Fibroblast of mammary gland (primary cell): ENCODE measurements around the gene OSBPL3.

Source experiments
- DNase-seq: peaks from one replicate; pipeline ENCODE4 v3.0.0-alpha.2; 2010; ENCODE audit warnings: low read depth
- H3K4me3 ChIP-seq: 2 replicates; pipeline ENCODE4 v1.5.1; 2011; ENCODE audit warnings: low read depth, mild to moderate bottlenecking, low read length, moderate library complexity; ENCODE audit not compliant: control insufficient read depth
- TF ChIP-seq, protein P1 (sequence below): conservative IDR thresholded peaks from 2 replicates; pipeline ENCODE4 v1.5.1; 2011; ENCODE audit warnings: low read depth, low read length, inconsistent platforms; ENCODE audit not compliant: control insufficient read depth, insufficient read depth

The OSBPL3 gene

DNA sequence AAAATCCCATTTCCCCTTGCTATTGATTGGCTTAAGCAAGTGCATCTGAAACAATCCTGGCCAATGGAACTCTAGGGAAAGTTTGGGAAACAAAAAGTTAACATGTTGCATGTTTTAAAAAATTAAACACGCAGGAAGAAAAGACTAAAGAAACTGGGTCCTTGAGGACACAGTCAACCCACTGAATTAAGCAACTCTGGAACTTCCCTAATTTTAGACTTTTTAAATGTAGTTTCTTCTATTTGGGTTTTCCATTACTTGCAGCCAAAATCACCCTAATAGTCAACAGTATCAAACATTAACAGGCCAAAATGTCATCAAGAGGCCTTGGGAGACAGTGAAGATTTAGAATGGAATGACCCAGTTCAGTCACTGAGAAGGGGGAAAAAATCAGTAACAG is 40.6 kb downstream of the OSBPL3 start:
- no peak overlapping the region for H3K4me3 ChIP-seq
- TF ChIP-seq, protein P1, sequence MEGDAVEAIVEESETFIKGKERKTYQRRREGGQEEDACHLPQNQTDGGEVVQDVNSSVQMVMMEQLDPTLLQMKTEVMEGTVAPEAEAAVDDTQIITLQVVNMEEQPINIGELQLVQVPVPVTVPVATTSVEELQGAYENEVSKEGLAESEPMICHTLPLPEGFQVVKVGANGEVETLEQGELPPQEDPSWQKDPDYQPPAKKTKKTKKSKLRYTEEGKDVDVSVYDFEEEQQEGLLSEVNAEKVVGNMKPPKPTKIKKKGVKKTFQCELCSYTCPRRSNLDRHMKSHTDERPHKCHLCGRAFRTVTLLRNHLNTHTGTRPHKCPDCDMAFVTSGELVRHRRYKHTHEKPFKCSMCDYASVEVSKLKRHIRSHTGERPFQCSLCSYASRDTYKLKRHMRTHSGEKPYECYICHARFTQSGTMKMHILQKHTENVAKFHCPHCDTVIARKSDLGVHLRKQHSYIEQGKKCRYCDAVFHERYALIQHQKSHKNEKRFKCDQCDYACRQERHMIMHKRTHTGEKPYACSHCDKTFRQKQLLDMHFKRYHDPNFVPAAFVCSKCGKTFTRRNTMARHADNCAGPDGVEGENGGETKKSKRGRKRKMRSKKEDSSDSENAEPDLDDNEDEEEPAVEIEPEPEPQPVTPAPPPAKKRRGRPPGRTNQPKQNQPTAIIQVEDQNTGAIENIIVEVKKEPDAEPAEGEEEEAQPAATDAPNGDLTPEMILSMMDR: no peak
- DNase-seq: no peak

DNA sequence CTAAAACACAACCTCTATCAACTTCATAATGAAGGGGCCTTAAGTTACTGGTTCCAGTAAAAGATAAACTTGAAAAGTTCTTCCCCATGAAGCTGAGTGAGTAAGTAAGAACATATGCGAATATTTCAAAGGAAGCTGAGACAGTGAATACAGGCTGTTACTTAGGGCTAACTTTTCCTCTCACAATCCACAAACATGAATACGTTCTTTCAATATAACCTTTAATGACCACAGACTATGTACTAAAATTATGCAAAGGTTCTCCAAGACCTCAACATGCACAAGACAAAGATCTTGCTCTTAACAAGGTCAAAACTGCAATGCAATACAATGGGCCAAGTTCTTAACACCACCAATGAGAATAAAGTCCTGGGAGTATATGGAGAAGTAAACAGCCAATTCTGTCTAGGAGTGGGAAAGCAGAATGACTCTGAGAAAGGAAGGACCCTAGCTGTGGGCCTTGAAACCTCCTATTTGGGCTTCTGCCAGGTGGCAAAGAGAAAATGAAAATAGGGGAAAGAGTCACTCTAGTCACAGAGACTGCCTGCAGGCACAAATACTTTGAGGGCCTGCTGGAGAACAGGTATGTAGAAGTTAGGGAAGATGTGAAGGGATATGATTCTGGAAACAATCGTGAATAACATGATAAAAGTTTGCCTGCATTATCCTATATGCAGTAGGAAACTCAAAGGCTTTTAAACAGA is 43.7 kb downstream of the OSBPL3 start:
- H3K4me3 ChIP-seq: no peak overlapping the region
- no peak for DNase-seq
- TF ChIP-seq, protein P1: no peak

GRCh38 chr7:24933298-24933697 is 46.7 kb downstream of the OSBPL3 start:
- TF ChIP-seq, protein P1: no peak
- H3K4me3 ChIP-seq: no peak overlapping the region
- DNase-seq: no peak

DNA sequence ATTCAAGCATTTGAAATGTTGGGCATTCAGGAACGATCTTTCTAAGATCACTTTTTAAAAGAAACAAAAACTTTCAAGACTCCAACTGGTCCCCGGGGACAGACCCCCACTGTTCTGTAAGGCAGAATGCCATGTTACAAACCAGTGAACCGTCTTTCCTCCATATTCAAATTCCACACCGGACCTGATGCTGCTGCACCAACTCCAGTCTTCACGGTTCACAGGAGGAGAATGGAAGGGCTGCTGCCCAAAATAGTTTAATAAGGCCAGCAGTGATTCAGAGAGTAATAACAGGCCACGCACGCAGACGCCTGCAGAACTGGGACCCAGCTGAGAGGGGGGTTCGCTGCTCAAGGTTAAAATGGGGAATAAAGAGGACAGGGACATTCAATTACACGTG is 47.2 kb downstream of the OSBPL3 start:
- DNase-seq: no peak
- TF ChIP-seq, protein P1: no peak
- no peak overlapping the region for H3K4me3 ChIP-seq

GRCh38 chr7:24932389-24932788 is 47.6 kb downstream of the OSBPL3 start:
- no peak overlapping the region for H3K4me3 ChIP-seq
- no peak for DNase-seq
- TF ChIP-seq, protein P1: no peak

DNA sequence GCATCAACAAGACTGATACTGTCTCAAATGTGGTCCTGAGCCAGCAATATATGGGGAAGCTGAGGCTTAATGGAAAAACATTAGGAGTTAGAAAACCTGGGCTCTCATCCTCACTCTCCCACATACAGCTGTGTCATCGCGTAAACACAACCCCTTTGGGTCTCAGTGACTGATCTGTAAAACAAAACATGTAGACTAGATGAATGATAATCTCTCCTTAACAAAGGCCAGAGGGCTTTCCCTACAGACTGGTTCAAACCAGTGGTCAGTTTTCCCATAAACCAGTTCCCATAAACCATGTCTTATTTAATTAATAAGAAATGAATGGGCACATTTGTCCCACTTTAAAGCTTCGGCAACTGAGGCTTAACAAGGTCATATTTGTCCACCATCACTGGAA is 48.1 kb downstream of the OSBPL3 start:
- no peak overlapping the region for H3K4me3 ChIP-seq
- no peak for DNase-seq

More for the DNA sequence above, 48.1 kb downstream of the OSBPL3 start:
- TF ChIP-seq, protein P1: no peak
